ENCODE data around the gene HSPH1.

- TF ChIP-seq POLR2A (IDR thresholded peaks at IDR 0.05) (no peak), CTCF (IDR thresholded peaks at IDR 0.05) (no peak)
These were observed 42.2 kb downstream of the HSPH1 start for GRCh38 chr13:31119526-31119925.

All from gastroesophageal sphincter (tissue), 3 donors.